NCI-H510A (cell line): ENCODE measurements around the gene ZNF536.
"Not testable (repeated sequence)": the region's sequence is repeated elsewhere in the genome, so short reads cannot be mapped to it uniquely, and the experiment has no call there.

Experiments
- DNase-seq: peaks from one replicate; lab custom pipeline; 2025; lab: John Stamatoyannopoulos, UW

Gene ZNF536

DNA sequence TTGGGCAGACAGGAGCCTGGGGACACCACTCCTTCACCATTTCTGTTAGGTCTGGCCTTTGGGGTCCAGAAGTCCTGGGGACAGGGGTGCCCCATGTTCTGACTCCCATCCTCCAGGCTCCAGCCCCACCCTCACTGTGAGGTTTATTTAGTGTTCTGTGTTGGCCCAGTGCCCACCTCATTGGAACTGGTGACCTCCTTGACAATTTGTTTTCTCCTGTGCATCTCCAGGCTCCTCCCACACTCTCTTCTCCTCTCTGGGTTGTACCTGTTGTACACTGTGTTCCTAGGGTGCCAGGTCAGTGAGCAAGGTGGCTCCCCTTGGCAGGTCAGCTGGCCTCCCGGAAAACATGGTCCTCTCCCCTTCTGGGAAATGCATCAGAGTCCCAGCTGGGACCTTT, 110.8 kb downstream of the ZNF536 start:
- DNase-seq: no peak

DNA sequence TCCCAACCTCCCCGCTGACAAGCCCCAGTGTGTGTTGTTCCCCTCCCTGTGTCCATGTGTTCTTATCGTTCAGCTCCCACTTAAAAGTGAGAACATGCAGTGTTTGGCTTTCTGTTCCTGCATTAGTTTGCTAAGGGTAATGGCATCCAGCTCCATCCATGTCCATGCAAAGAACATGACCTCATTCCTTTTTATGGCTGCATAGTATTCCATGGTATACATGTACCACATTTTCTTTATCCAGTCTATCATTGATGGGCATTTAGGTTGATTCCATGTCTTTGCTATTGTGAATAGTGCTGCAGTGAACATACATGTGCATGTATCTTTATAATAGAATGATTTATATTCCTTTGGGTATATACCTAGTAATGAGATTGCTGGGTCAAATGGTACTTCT, 114.1 kb downstream of the ZNF536 start:
- DNase-seq: not testable (repeated sequence)

DNA sequence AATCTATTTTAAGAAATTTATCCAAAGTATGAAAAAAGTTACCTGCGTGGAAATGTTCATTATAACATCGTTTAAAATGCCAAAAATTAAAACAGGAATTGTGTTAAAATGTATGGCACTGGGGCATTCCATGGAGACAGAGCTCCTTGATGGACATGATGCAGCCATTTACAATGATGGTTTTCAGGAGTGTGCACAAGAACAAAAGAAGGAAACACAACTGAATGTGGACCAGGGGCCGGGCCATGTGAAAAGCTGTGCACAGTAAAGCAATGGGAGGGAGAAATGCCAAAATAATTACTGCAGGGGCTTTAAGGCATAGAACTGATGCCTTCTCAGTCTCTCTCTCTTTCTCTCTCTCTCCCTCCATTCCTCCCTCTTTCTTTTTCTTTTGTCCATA, 115.0 kb downstream of the ZNF536 start:
- DNase-seq: no peak

DNA sequence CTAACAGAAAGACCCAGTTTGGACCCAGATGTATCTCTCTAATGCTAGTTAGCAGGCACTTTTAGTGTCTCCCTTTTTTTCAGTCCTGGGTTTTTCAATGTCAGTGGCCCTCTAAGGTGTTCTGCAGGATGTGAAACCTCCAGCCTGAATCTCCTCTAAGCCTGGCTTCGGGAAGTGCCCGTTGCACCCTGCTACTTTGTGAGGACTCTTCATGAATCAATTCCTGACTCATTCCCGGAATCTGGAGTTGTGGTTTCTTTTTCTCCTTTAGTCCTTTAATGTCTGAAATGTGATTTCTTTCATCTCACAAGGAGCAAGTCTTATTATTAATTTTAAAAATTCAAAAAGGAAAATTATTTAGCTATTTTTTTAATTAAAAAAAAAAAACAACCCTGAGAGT, 116.0 kb downstream of the ZNF536 start:
- DNase-seq: no peak

DNA sequence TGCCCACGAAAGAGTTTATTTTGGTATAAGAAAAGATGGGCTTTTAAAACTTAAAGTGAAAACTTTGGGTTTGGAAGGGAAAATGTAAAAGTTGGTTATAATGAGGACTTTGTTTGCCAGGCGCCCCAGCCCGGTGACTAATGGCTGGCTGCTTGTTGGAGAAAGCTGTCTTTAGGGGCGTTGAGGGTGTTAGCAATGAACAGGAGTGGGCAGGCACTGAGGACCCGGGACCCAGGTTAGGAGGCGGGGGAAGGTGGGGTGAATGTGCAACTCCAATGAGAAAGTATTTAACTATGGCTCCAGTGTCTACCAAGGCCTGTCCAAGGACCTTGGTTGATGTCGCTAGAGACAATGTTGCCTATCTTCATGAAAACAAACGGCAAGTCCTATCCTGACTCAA, 118.6 kb downstream of the ZNF536 start:
- DNase-seq: no peak

DNA sequence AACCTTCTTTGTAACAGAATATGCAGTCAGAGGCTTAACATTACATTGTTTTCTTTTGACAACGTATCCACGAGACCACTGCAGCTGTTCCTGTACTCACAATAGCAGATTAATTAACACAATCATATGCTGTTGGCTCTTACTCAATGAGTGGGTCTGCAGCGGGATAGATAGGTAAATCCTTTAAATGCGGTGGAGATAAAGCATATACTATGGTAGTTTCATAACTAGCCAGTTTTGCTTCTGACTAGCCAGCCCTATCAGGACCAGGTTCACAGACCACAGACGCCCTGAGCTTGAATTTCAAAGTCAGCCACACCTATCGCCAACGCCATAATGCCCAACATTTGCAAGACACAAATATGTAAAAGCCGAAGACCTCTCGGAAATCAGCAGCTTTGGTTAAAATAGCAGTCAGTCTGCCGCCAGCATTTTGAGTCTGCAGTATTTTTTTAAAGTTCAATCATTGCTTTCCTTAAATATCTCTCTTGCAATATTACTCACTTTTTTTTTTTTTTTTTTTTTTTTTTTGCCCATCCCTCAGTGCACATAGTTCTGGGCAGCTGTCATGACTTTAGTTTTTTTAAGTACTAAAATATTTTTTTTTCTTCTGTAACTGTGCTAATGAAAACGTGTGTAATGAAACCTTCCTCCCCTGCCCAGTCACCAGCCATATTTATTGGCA, 120.5 kb downstream of the ZNF536 start:
- DNase-seq: no peak

DNA sequence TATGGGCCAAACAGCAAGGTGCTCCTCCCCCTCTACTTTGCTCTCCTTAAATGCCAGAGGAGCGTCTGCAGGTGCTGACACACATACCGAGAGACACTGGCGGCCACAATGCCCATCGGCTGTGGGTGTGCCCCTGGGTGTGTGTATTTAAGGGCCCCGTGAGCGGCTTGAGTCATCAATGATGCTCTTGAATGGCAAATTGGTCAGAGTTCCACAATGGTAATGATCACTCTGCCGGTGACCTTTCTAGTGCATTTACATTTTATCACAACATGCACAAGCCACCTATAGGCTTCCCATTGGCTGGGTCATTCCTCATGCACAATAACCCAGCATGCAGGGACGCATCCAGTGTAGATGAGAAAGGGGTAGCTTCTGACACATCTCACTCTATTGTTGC, 124.8 kb downstream of the ZNF536 start:
- DNase-seq: no peak

DNA sequence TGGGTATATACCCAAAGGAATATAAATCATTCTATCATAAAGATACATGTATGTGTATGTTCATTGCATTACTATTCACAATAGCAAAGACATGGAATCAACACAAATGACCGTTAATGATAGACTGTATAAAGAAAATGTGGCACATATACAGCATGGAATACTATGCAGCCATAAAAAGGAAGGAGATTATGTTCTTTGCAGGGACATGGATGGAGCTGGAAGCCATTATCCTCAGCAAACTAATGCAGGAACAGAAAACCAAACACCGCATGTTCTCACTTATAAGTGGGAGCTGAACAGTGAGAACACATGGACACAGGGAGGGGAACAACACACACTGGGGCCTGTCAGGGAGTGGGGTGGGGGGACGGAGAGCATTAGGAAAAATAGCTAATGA, 125.9 kb downstream of the ZNF536 start:
- not testable (repeated sequence) for DNase-seq

DNA sequence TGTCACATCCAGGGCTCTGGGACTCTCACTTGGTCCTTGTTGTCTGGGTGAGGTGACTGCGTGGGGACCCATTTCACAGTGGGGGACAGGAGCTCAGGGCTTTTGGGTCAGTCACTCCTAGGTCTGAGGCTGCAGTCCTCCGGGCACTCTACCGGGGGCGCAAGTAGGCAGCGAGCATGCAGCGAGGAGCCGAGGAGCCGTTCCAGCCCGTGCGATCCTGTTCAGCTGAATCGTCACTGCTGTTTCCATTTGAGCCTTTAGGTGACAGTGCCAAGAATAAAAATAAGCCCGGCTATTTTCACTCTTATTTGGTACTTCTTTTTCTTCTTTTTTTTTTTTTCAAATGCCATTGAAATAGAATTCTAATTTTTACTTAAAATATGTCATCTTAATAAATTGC, 126.5 kb downstream of the ZNF536 start:
- no peak for DNase-seq

DNA sequence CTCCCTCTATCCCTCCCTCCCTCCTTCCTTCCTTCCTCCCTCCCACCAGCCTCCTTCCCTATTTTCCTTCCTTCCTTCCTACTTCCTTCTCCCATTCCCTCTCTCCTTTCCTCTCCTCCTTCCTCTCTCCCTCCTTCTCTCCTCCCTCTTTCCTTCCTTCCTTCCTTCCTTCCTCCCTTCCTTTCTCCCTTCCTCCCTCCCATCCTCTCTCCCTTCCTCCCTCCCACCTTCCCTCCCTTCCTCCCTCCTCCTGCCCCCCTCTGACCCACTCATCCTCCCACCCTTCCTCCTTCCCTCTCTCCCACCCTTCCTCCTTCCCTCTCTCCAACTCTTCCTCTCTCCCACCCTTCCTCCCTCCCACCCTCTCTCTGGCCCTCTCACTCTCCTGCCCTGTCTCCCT, 132.1 kb downstream of the ZNF536 start:
- DNase-seq: no peak

DNA sequence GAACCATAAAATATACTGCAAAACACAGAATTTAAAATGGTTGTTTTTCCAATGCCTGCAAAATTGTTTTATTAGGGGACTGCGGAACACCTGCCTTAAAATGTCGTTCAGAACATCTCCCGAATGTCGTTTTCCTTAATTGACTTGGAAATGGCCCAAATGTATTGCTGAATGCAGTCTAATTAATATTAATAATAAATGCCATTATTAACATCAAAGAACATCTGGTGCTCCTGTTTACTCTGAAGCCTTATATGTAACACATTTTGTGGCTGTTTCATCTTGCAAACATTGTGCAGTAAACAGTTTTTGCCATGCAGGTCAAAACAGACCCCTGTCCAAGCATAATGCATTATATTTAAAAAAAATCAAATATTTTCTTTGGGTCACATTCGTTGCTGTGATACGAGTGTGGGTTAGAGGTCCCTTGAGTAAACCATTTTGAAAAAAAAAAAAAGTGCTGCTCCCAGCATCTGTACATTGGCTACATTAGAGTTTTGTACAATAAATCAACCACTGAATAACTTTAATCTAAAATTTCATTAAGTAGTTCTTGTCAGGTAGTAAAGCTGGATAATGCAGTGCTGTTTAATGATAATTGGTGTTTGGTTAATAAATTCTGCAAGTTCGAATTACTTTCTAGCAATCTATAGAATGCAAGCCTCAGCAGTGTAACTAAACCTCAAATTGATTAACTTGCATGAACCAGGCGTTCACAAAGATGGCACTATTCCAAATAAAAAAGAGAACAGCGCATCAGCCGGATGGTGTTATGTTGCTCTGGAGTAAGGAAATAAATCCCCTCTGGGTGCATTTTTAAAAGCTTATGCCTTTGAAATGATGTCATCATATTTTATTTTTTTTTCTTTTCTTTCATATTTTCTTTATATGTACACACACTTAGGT, 140.2 kb downstream of the ZNF536 start:
- DNase-seq: no peak

DNA sequence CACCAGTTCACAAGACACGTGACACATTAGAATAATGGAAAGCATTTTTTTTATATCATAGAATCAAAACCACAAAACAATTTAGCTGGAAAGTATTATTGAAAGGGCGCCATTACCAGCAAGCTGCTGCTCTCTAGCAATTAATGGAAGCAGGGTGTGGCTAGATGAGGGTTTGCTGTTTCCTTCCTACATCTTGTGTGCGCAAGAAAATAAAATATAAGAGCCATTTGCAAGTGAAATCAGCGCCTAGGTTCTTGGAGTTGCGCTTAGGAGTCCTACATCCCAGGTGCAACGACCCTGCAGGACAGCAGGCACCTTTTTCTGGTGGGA, 140.9 kb downstream of the ZNF536 start:
- no peak for DNase-seq

DNA sequence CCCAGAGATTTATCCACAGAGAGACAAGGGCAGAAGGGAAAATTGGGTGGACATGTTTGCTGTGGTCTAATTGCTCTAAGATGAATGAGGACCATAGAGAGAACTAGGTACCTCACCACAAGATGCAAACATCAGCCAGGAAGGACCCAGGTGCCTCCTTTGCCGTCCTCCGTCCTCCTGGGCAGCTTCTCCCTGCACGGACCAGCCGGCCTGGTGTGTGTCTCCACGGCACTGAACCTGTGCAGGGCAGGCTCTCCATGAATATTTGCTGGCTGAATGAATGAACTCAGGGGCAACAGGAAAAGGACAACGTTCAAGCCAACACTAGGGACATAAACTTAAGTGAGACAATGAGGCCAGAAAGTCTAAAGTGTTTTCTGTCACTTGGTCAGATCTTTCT, 143.9 kb downstream of the ZNF536 start:
- no peak for DNase-seq

DNA sequence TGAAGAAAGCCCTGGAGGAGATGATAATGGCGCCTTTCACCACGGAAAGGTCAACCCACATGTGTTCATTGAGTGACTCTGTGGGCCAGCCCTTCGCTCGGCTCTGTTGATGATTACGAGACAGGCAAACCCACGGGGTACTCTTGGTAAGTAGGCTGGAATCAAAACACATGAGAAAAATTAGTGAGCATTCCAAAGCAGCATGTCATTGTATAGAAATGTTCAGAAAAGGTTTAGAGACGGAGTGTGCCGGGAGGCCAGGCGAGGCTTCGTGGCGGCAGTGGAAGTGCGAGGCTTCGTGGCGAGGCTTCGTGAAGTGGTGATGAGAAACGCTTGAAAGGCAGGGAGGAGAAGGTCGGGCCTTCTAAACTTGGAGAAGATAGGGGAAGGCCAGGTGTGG, 144.3 kb downstream of the ZNF536 start:
- no peak for DNase-seq

DNA sequence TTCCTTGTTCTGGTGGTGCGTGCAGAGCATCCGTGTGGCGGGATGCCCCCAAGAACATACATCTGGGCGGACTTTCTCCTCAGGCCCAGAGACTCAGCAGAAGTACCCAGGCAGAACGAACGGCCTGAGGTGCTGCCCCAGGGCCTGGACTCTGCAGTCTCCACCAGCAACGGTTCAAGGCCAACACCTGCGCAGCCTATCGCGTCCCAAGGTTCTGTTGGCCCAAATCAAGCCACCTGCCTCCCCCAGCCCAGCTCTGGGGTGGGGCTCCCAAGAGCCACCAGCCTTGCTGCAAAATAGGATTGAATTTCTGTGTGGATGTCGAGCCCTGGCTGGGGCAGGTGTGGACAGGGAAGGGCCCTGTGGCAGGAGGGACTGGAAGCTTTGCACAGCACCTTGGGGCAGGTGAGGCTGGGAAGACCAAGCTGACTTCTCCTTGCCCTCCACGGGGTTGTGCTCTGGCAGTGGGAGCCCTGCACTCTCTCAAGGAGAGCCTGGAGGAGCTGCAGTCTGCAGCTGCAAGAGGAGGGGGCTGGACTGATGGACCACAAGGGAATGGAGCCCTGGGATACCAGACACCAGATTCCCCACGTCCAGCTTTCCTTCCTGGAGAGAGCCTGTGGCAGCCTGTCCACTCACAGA, 146.9 kb downstream of the ZNF536 start:
- DNase-seq: no peak

DNA sequence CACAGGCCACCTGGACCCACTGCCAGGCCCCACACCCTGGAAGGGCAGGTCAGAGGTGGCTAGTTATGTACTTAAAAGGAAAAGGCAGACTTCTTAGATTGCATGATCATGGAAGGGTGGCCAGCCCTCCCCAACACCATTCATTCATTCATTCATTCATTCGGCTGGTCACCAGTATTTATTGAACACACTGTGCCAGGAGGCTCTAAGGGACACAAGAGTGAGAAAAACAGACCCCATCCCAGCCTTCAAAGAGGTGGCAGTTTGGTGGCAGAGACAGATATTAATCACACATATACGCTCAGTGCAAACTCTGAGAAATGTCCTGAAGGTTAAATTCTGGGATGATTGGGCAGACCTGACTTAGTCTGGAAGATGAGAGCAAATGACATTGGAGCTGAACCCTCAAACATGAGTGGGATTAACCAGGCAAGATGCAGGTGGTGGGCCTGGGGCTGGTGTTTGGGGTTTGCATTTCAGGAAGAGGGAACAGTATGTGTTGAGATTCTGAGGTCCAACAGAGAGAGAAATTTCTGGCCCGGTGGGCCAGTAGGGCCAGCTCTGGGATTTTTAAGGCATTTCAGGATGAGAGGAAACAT, 147.5 kb downstream of the ZNF536 start:
- DNase-seq: no peak

DNA sequence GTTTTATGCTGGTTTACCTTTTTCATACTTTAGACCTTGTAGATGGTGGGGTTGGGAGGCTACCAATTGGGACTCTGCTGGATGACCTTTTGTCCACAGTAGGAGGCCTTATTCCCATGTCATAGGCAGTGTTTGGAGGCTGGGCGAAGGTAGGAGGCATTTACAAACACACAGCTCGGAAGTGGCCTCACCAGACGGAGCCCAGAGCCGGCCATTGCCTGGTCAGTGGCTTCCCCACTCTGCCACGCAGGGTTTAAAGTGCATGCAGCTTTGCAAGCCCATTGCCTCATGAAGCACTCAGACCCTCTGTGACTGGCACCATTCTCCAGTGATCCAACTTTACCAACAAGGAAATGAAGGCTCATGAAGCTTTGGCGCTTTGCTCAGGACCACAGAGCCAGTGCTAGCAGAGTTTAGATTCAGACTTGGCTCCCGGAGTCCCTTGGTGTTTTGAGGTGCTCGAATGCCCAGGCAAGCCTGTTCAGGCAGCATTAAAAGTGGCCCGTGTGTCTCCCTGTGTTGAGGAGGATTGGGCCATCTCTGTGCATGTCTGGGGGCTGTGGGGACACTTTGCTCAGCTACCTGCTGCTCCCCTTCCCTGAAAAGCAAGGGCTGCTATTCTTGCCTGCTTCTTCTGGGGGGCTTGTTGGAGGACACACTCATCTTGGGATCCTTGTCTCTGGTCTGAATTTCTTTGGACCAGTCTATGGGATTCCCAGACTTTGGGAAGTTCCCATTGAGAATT, 148.7 kb downstream of the ZNF536 start:
- no peak for DNase-seq

DNA sequence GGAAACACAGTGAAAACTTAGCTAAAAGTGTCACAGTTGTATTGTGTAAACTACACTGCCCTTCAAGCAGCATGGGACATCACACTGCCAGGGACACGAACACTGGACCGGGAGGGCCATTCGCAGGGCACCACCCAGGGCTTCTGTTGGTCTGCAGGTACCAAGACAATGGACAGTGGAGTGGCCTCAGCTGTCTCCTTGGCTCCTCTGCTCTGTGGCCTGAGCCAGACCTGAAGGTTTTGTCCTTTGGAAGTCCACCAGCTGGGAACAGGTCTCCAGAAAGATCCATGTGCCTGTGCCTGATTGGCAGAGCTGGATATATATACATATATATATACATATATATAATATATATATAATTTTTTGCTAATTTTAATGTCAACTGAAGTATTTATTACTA, 149.8 kb downstream of the ZNF536 start:
- DNase-seq: no peak

DNA sequence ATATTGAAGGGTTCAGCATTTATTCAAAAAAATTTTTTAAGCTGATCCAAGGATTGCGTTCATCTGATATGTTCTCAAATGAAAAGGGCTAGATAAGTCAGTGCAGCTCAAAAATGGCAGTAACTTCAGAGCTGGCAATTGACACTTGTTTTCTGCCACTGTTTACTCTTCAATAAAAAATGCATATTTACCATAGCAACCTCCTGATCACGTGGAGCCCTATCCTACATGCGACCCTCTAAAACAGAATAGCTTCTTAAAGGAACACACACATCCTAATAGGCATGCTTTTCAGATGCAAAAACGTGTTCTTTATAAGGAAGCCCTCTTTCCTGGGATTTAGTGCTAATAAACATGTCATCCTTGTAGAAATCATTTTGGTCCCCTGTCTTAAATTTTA, 150.2 kb downstream of the ZNF536 start:
- DNase-seq: no peak

DNA sequence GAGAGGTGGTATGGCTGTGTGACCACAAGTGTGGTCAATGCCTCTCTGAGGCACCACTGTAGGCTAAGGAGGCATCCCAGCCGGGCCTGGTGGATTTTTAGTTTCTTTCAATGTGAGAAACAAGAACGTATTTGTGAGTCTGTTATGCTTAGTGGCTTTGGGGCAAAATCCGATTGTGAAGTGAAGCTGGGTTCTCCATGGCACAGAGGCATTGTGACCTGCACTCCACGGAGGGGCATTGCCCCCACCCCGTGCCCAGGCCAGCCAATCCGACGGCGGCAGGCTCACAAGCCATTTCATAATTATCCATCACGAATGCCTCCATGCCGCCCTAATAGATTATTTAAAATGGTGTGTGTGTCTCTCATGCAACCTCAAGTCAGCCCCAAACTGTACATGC, 151.6 kb downstream of the ZNF536 start:
- DNase-seq: no peak

DNA sequence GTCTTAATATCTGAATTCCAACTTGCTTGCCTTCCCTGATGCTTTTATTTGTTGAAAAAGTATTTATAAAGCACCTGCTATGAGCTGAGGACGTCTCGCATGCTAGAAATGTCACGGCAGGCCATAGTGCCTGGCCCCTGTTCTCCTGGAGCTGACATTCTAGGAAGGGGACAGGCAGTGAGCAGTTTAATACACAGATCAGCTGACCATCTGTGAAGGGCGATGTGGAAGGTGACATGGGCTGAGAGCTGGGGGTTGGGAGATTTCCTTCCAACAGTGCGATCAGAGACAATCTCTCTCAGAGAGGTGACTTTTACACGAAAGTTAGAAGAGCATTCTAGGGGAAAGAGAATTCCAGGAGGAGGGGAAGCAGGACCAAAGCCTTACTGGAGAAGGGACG, 153.2 kb downstream of the ZNF536 start:
- no peak for DNase-seq

DNA sequence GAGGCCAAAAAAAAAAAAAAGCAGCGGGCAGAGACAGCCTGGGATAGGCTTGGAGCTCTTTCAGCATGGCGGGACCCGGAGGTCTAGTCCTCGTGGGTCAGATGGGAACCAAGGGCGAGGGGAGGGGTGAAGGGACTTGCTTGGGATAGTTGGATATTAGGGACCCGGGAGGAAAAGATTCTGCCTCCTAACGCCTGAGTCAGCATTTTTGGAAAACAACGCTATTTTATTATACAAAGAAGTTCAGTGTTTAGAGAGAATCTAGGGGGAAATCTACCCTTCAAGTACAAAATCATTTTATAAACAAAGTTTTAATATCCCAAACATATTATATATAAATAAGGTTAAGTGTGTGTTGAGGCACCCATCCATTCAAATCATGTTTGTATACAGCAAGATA, 156.7 kb downstream of the ZNF536 start:
- DNase-seq: no peak
